ENCODE results near the gene EIF2AK3.
"Not testable (repeated sequence)": the region's sequence is repeated elsewhere in the genome, so short reads cannot be mapped to it uniquely, and the experiment has no call there.

The EIF2AK3 gene

DNA sequence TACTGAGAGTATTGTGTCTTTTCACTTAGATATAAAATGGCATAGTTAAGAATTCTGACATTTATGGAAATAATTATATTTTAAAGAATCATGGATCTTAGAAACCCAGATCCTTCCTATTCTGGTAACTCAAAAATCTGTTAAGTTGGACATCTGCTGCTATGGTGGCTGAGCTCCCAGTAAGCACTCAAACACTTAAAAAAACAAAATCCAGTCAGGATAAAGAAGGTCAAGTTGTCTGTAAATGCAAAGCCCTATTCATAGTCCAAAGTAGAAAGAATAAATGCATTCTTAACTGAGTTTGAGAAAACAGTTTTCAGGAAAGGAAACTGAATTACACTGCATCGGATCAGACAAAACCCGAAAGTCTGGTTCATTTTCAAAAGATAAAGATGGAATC, 35.6 kb downstream of the EIF2AK3 start:
- DNase-seq: no peak

GRCh38 chr2:88590998-88591613, 36.2 kb downstream of the EIF2AK3 start:
- no peak for DNase-seq

- no peak for DNase-seq
Measured at GRCh38 chr2:88585969-88586368, 41.3 kb downstream of the EIF2AK3 start.

GRCh38 chr2:88582030-88582429, 45.2 kb downstream of the EIF2AK3 start:
- DNase-seq: no peak

GRCh38 chr2:88580088-88580487, 47.2 kb downstream of the EIF2AK3 start:
- DNase-seq: no peak

DNA sequence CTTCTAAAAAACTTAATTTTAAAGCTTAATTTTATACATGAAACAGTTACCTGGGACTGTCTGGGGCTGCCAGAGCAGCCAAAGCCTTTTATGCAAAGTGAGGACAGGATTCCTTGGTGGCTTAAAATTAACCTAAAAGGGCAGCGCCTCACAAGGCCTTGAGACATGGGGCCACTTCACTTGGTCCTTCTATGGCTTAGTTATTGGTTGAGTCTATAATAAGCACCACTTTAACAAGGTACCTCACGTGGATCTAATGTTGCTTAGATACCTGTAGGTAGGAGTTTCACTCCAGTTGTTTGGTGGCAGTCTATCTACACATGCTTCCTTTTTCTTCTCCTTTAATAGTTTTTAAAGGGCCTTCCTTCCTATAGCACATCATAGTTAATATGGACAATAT, 51.6 kb downstream of the EIF2AK3 start:
- no peak for DNase-seq

DNA sequence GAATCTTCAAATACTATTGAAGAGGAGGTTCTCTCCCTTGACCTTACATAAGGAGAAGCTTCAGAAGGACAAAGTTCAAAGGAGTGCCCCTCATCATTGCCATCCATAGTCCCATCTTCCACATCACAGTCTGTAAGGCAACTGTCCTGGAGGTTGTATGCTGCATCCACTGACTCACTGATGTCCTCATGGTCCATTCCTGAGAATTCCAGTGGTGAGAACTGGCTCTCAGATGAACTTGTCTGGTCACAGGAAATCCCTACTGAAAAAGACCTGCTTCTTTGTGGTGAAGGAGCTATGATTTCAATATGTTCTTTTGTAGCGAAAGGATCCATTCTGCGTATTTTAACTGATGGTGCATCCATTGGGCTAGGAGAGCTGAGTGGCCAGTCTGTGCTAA, 52.2 kb downstream of the EIF2AK3 start:
- no peak for DNase-seq

- no peak for DNase-seq
Measured at GRCh38 chr2:88574445-88574844, 52.8 kb downstream of the EIF2AK3 start.

DNA sequence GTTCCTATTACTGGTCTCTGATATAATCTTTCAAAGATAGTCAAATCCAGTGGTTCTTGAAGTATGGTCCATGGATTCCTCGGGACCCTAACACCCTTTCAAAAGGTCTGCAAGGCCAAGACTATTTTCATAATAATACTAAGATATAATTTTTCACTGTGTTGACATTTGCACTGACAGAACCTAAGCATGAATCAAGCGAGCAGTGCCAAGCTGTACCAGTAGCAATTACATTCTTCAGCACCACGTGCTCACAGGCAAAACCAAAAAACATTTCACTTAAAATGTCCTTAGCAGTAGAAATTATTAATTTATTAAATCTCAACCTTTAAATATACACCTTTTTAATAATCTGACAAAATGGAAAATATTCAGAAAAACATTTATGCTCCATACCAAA, 59.1 kb downstream of the EIF2AK3 start:
- no peak for DNase-seq

GRCh38 chr2:88564402-88564801, 62.9 kb downstream of the EIF2AK3 start:
- DNase-seq: no peak

DNA sequence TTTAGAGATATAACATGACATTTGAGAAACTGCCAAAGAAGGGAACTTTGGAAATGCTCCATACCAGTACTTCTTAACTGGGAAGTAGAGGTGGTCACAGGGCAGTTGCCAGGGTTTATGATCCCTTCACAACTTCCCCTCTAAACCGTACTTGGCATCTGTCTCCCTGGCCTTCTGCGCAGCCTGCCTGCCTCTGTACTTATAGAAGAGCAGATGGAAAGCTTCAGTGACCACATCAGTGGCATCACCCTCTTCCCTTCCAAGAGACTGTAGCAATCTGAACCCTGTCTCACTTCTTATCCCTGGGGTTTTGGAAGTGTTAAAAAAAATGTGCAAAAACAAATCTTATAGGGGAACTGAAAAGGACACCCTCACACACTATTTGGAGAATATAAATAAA, 64.1 kb downstream of the EIF2AK3 start:
- no peak for DNase-seq

- no peak for DNase-seq
Measured at GRCh38 chr2:88561646-88562388, 65.4 kb downstream of the EIF2AK3 start.

DNA sequence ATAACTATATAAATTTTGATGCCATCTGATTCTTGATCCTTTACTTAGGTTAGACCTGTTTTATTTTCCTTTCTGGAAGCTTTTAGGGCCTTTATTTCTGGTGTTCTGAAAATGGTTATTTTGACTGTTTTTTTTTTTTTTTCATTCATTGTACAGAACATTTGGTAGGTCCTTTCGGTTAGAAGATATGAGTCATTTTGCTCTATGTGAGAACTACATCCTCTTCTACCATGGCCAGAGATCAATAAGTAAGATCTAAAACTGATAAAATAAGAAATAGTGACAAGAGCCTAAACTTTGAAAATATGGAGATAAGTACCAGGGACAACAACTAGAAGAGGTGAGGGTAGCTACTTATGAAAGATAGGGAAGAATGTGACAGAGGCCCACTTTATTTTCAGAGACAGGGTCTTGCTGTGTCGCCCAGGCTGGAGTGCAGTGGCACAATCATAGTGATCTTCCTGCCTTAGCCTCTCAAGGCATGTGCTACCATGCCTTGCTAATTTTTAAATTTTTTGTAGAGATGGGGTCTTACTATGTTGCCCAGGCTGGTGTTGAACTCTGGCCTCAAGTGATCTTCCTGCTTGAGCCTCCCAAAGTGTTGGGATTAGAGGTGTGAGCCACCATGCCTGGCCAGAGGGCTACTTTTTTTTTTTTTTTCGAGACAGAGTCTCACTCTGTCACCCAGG, 66.5 kb downstream of the EIF2AK3 start:
- DNase-seq: no peak

DNA sequence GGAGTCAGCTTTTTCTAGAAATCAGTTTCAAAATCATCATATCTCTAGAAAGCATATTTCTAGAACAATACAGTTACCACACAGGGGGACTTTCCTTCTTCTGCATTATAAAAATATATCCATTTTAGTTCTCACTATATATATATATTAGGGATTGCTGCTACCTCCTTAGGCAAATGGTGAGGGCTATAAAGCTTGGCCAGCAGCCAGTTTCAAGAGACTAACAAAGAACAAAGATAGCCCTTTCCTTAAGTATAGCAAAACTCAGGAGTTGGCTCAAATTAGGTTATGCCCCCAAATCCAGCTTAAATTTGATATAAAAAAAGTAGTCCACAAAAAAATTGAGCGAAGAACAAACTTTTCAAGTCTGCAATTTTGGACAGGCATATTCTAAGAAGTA, 70.0 kb downstream of the EIF2AK3 start:
- no peak for DNase-seq

DNA sequence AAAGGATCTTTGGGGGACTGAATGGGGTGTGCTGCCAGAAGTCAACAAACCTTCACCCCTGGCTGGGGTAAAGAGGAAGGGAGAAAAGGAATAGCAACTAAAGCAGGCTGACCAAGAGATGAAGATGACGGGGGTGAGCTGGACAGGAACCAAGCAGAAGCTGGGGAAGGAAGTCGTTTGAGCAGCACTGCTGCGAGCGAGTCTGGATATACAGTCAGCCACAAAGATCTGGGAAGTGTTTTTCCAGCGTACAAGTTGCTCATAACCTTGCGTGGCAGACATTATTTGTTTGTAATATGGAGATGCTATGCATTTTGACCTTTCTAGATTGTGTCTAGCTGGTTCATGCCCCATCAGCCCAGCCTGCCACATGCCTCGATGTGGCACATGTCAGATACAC, 71.2 kb downstream of the EIF2AK3 start:
- no peak for DNase-seq

DNA sequence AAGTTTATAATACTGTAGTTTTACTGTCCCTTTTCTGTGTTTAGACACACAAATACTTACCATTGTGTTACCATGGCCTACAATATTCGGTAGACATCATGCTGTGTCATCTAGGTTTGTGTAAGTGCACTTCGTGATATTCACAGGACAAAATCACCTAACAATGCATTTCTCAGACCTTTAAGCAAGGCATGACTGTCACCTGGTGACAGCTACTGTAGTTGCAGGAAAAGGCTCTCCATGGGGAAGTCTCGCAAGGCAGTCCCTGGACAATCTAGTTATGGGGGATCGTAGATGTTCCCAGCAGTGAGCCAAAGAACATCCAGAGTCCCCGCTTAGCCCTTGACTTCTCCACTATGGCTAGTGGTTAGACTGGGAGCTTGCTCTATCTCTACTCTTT, 73.1 kb downstream of the EIF2AK3 start:
- no peak for DNase-seq

- no peak for DNase-seq
Measured at GRCh38 chr2:88549616-88550292, 77.5 kb downstream of the EIF2AK3 start.

- not testable (repeated sequence) for DNase-seq
Measured at GRCh38 chr2:88546291-88546690, 81.0 kb downstream of the EIF2AK3 start.

GRCh38 chr2:88545118-88545517, 82.1 kb downstream of the EIF2AK3 start:
- DNase-seq: no peak

DNA sequence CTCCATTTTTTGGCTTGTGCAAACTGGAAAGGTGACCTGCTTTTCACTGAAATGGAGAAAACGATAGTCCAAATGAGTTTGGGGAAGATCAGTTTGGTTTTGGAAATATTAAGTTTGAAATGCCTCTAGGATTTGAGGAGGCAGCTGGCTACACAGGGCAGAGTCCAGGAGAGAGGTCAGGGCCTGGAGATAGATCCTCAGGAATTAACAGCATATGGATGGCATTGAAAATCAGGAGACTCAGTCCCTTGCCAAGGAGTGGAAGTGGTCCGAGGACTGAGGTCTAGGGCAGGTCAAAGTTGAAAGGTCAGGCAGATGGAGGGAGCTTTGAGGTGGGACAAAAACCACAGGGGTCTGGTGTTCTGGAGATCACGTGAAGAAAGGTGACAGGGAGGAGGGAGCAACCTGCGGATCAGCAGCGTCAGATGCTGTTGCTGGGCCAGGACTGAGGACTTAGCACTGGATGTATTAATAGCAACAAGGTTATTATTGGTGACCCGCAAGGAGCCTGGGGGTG, 83.7 kb downstream of the EIF2AK3 start:
- no peak for DNase-seq

- no peak for DNase-seq
Measured at GRCh38 chr2:88542668-88543067, 84.6 kb downstream of the EIF2AK3 start.

GRCh38 chr2:88540346-88540745, 86.9 kb downstream of the EIF2AK3 start:
- no peak for DNase-seq

DNA sequence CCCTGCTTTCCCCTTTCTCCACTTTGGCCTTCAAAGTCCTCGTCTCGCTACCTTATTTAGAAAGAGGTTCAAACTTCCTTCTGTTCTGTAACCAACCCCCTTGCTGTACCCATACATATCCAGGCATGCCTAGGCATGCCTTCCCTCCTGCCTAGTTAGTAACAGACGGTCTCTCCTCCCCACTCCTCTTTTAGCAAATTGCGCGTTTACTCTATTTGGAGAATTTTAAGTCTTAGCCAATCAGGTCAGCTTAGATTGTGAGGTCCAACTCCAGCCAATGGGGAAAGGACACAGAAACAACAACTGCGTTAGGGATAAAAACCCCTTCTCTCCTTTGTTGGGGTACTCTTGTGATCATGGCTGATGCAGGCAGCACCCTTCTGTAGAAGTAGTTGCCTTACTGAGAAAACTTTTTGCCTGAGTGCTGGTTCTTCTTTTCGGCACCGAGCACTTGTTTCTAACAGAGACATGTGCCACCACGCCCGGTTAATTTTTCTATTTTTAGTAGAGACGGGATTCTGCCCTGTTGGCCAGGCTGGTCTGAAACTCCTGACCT, 88.8 kb downstream of the EIF2AK3 start:
- no peak for DNase-seq
